ENCODE data around the gene HEY2.
A peak's percentile ranks its signal among the peaks of the same experiment; 100 is the strongest.

HEY2 gene

DNA sequence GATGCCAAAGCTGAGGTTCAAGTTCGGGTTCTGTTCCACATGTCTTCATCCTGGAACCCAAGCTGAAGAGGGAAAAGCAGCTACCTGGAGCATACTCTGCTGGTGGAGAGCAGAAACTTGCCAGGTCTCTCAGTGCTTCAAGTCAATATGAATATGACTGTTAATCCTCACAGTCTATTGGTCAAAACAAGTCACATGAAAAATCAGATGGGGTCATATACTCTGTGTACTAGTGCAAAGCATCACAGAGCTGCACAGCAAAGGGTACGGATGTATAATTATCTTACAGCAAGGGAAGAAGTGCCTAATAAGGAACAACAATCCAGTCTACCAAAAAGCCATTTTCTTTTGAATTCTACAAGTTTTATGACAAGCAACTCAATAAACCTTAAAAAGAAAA is 53.0 kb downstream of the HEY2 start:
- TF ChIP-seq ARNTL (CRISPR knock-in tag; IDR thresholded peaks at IDR 0.05; ENCODE audit: borderline replicate concordance, low read depth) = no peak
- no peak for TF ChIP-seq OSR1 (CRISPR knock-in tag; IDR thresholded peaks at IDR 0.05)
- TF ChIP-seq ZC3H10 (CRISPR knock-in tag; IDR thresholded peaks at IDR 0.05) = no peak
- TF ChIP-seq, protein P1, sequence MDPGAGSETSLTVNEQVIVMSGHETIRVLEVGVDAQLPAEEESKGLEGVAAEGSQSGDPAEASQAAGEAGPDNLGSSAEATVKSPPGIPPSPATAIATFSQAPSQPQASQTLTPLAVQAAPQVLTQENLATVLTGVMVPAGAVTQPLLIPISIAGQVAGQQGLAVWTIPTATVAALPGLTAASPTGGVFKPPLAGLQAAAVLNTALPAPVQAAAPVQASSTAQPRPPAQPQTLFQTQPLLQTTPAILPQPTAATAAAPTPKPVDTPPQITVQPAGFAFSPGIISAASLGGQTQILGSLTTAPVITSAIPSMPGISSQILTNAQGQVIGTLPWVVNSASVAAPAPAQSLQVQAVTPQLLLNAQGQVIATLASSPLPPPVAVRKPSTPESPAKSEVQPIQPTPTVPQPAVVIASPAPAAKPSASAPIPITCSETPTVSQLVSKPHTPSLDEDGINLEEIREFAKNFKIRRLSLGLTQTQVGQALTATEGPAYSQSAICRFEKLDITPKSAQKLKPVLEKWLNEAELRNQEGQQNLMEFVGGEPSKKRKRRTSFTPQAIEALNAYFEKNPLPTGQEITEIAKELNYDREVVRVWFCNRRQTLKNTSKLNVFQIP (CRISPR knock-in tag; IDR thresholded peaks at IDR 0.05; ENCODE audit: borderline replicate concordance, low read depth) = no peak
- no peak for TF ChIP-seq ZNF8 (CRISPR knock-in tag; IDR thresholded peaks at IDR 0.05)
- no peak for TF ChIP-seq ZFP30 (CRISPR knock-in tag; IDR thresholded peaks at IDR 0.05)
- no peak for TF ChIP-seq CSRNP3 (CRISPR knock-in tag; IDR thresholded peaks at IDR 0.05)
- TF ChIP-seq, protein P2, sequence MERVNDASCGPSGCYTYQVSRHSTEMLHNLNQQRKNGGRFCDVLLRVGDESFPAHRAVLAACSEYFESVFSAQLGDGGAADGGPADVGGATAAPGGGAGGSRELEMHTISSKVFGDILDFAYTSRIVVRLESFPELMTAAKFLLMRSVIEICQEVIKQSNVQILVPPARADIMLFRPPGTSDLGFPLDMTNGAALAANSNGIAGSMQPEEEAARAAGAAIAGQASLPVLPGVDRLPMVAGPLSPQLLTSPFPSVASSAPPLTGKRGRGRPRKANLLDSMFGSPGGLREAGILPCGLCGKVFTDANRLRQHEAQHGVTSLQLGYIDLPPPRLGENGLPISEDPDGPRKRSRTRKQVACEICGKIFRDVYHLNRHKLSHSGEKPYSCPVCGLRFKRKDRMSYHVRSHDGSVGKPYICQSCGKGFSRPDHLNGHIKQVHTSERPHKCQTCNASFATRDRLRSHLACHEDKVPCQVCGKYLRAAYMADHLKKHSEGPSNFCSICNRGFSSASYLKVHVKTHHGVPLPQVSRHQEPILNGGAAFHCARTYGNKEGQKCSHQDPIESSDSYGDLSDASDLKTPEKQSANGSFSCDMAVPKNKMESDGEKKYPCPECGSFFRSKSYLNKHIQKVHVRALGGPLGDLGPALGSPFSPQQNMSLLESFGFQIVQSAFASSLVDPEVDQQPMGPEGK (CRISPR knock-in tag; IDR thresholded peaks at IDR 0.05; ENCODE audit: borderline replicate concordance) = no peak
- TF ChIP-seq, protein P3, sequence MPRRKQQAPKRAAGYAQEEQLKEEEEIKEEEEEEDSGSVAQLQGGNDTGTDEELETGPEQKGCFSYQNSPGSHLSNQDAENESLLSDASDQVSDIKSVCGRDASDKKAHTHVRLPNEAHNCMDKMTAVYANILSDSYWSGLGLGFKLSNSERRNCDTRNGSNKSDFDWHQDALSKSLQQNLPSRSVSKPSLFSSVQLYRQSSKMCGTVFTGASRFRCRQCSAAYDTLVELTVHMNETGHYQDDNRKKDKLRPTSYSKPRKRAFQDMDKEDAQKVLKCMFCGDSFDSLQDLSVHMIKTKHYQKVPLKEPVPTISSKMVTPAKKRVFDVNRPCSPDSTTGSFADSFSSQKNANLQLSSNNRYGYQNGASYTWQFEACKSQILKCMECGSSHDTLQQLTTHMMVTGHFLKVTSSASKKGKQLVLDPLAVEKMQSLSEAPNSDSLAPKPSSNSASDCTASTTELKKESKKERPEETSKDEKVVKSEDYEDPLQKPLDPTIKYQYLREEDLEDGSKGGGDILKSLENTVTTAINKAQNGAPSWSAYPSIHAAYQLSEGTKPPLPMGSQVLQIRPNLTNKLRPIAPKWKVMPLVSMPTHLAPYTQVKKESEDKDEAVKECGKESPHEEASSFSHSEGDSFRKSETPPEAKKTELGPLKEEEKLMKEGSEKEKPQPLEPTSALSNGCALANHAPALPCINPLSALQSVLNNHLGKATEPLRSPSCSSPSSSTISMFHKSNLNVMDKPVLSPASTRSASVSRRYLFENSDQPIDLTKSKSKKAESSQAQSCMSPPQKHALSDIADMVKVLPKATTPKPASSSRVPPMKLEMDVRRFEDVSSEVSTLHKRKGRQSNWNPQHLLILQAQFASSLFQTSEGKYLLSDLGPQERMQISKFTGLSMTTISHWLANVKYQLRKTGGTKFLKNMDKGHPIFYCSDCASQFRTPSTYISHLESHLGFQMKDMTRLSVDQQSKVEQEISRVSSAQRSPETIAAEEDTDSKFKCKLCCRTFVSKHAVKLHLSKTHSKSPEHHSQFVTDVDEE (CRISPR knock-in tag; IDR thresholded peaks at IDR 0.05) = no peak
- TF ChIP-seq GLIS3 (CRISPR knock-in tag; IDR thresholded peaks at IDR 0.05) = no peak
- TF ChIP-seq ZNF70 (CRISPR knock-in tag; IDR thresholded peaks at IDR 0.05) = no peak
- TF ChIP-seq ISL1 (CRISPR knock-in tag; IDR thresholded peaks at IDR 0.05) = no peak
- TF ChIP-seq, protein P4, sequence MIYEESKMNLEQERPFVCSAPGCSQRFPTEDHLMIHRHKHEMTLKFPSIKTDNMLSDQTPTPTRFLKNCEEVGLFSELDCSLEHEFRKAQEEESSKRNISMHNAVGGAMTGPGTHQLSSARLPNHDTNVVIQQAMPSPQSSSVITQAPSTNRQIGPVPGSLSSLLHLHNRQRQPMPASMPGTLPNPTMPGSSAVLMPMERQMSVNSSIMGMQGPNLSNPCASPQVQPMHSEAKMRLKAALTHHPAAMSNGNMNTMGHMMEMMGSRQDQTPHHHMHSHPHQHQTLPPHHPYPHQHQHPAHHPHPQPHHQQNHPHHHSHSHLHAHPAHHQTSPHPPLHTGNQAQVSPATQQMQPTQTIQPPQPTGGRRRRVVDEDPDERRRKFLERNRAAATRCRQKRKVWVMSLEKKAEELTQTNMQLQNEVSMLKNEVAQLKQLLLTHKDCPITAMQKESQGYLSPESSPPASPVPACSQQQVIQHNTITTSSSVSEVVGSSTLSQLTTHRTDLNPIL (CRISPR knock-in tag; IDR thresholded peaks at IDR 0.05; ENCODE audit: low read depth) = no peak
- no peak for TF ChIP-seq SNAI2 (CRISPR knock-in tag; IDR thresholded peaks at IDR 0.05)
- TF ChIP-seq ESRRG (CRISPR knock-in tag; IDR thresholded peaks at IDR 0.05) = no peak
- no peak for TF ChIP-seq ZFP3 (CRISPR knock-in tag; IDR thresholded peaks at IDR 0.05)
- TF ChIP-seq TCF4 (CRISPR knock-in tag; IDR thresholded peaks at IDR 0.05; ENCODE audit: borderline replicate concordance) = no peak
- TF ChIP-seq BACH2 (CRISPR knock-in tag; IDR thresholded peaks at IDR 0.05; ENCODE audit: borderline replicate concordance) = no peak
- TF ChIP-seq PPARA (CRISPR knock-in tag; IDR thresholded peaks at IDR 0.05; ENCODE audit: borderline replicate concordance) = no peak
- ATAC-seq = no peak

DNA sequence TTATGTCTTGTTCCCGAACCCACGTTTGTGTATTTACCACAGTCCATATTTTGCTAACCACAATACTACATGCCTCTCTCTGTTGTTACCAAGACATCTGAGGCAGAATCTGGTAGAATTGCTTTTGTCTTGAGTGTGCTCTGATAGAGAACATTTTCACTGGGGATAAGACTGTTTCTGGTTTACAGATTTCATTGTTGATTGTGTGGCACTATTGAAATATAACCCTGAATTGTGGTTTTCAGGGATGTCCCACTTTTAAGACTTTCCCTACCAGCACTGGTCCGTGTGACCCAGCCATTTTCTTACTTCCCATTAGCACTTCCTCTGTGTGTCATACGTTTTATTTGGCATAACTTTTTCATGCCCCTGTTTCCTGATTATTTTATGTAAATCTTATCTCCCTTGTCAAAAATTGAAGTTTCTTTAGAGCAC is 53.5 kb downstream of the HEY2 start:
- TF ChIP-seq, protein P3 (CRISPR knock-in tag; IDR thresholded peaks at IDR 0.05) = no peak
- TF ChIP-seq OSR1 (CRISPR knock-in tag; IDR thresholded peaks at IDR 0.05) (no peak), TOX (CRISPR knock-in tag; IDR thresholded peaks at IDR 0.05; ENCODE audit: borderline replicate concordance) (no peak), ZFP30 (CRISPR knock-in tag; IDR thresholded peaks at IDR 0.05) (no peak), ZFP3 (CRISPR knock-in tag; IDR thresholded peaks at IDR 0.05) (no peak)
- peak; percentile 31; the same call in 2 of the 3 replicates for ATAC-seq
